Astrocyte of the cerebellum (primary cell): ENCODE data around the gene SIX2.
"Not testable (repeated sequence)": the region's sequence is repeated elsewhere in the genome, so short reads cannot be mapped to it uniquely, and the experiment has no call there.

ENCODE experiments used
- DNase-seq: peaks from one replicate; pipeline ENCODE4 v3.0.0-alpha.2; 2011; ENCODE audit warnings: low read depth
- H3K4me3 ChIP-seq: 2 replicates; pipeline ENCODE4 v1.5.1; 2011; ENCODE audit warnings: mild to moderate bottlenecking, low read depth, low read length, moderate library complexity
- CTCF ChIP-seq: IDR thresholded peaks from 2 replicates; pipeline ENCODE4 v1.5.1; 2012; ENCODE audit warnings: low read length, low read depth, moderate library complexity, mild to moderate bottlenecking; ENCODE audit errors: missing control alignments
- in situ Hi-C: cut with HindIII; loops from 2 replicates; pipeline ENCODE4 v1.10.0; 2017; ENCODE audit warnings: low sequenced_read_pairs

SIX2 gene

GRCh38 chr2:45046786-45047185 is 37.5 kb upstream of the SIX2 start:
- in situ Hi-C loops = no loop called here
- DNase-seq = peak; percentile 57
- H3K4me3 ChIP-seq = no peak overlapping the region
- no peak for TF ChIP-seq CTCF

- DNase-seq = no peak
- TF ChIP-seq CTCF = no peak
- in situ Hi-C loops = no loop called here
- no peak overlapping the region for H3K4me3 ChIP-seq
Observed at GRCh38 chr2:45045706-45046105, 36.5 kb upstream of the SIX2 start.

GRCh38 chr2:45044916-45045315 is 35.7 kb upstream of the SIX2 start:
- no peak overlapping the region for H3K4me3 ChIP-seq
- no peak for TF ChIP-seq CTCF
- in situ Hi-C loops = no loop called here
- no peak for DNase-seq

- no peak overlapping the region for H3K4me3 ChIP-seq
- DNase-seq = no peak
- no peak for TF ChIP-seq CTCF
- in situ Hi-C loops = no loop called here
Observed at GRCh38 chr2:45043174-45043573, 33.9 kb upstream of the SIX2 start.

- DNase-seq = no peak
- in situ Hi-C loops = no loop called here
- H3K4me3 ChIP-seq = no peak overlapping the region
- TF ChIP-seq CTCF = no peak
Observed at GRCh38 chr2:45042401-45042800, 33.1 kb upstream of the SIX2 start.

- in situ Hi-C loops = no loop called here
Observed at GRCh38 chr2:45040786-45041185, 31.5 kb upstream of the SIX2 start.

GRCh38 chr2:45039804-45040203 is 30.6 kb upstream of the SIX2 start:
- H3K4me3 ChIP-seq, DNase-seq, in situ Hi-C loops: not testable (repeated sequence)

More at GRCh38 chr2:45040786-45041185, 31.5 kb upstream of the SIX2 start:
- DNase-seq = no peak
- TF ChIP-seq CTCF = no peak
- H3K4me3 ChIP-seq = no peak overlapping the region

- in situ Hi-C loops, DNase-seq, H3K4me3 ChIP-seq: not testable (repeated sequence)
Observed at GRCh38 chr2:45038861-45039260, 29.6 kb upstream of the SIX2 start.
